HG02852 (cell line): ENCODE results near the gene HS3ST2.
"Not testable (repeated sequence)": the region's sequence is repeated elsewhere in the genome, so short reads cannot be mapped to it uniquely, and the experiment has no call there.

ENCODE experiments used
- ATAC-seq: cut with Tn5 transposase; IDR thresholded peaks from one replicate; pipeline ENCODE4 v1.9.1; 2021; ENCODE audit warnings: mild to moderate bottlenecking, moderate library complexity; ENCODE audit not compliant: unreplicated experiment

HS3ST2 gene

GRCh38 chr16:22928882-22929435, 115.0 kb downstream of the HS3ST2 start:
- ATAC-seq = no peak

- ATAC-seq = no peak
Measured at GRCh38 chr16:22929461-22929860, 115.5 kb downstream of the HS3ST2 start.

GRCh38 chr16:22932032-22932771, 118.2 kb downstream of the HS3ST2 start:
- no peak for ATAC-seq

GRCh38 chr16:22933173-22933572, 119.2 kb downstream of the HS3ST2 start:
- no peak for ATAC-seq

- ATAC-seq = no peak
Measured at GRCh38 chr16:22934786-22935185, 120.8 kb downstream of the HS3ST2 start.

GRCh38 chr16:22937169-22937568, 123.2 kb downstream of the HS3ST2 start:
- no peak for ATAC-seq

- no peak for ATAC-seq
Measured at GRCh38 chr16:22938647-22939046, 124.7 kb downstream of the HS3ST2 start.

GRCh38 chr16:22939744-22940363, 125.9 kb downstream of the HS3ST2 start:
- ATAC-seq = not testable (repeated sequence)

GRCh38 chr16:22941970-22942501, 128.1 kb downstream of the HS3ST2 start:
- no peak for ATAC-seq

GRCh38 chr16:22942811-22943210, 128.8 kb downstream of the HS3ST2 start:
- ATAC-seq = no peak

- ATAC-seq = no peak
Measured at GRCh38 chr16:22945361-22945760, 131.4 kb downstream of the HS3ST2 start.

- ATAC-seq = no peak
Measured at GRCh38 chr16:22946433-22946832, 132.5 kb downstream of the HS3ST2 start.

GRCh38 chr16:22948058-22948602, 134.2 kb downstream of the HS3ST2 start:
- ATAC-seq = no peak

- ATAC-seq = no peak
Measured at GRCh38 chr16:22948603-22949368, 134.8 kb downstream of the HS3ST2 start.

- ATAC-seq = no peak
Measured at GRCh38 chr16:22955461-22956070, 141.6 kb downstream of the HS3ST2 start.

- no peak for ATAC-seq
Measured at GRCh38 chr16:22961206-22961605, 147.2 kb downstream of the HS3ST2 start.

- no peak for ATAC-seq
Measured at GRCh38 chr16:22962905-22963304, 148.9 kb downstream of the HS3ST2 start.
